HepG2 (cell line): ENCODE data around the gene HEXIM1. TPM values are rescaled to one million over a fixed set of nuclear protein-coding genes. Genes with fewer than 3 reads are reported as not detected.

Experiments used
- ATAC-seq: fragments of 200-7000 bp; cut with Tn5 transposase; 3 replicates; pipeline ENCODE4 v1.9.1; 2020; ENCODE audit warnings: mild to moderate bottlenecking, moderate library complexity
- BruUV-seq: library from RNA; stranded (reverse); fragments of 400-500 nt; replicated peaks from 2 replicates; lab custom pipeline; 2021; lab: Mats Ljungman, UMichigan
- CTCF ChIA-PET: fragments of 300-600 bp; formaldehyde crosslinking; extraction: SDS; loops from one replicate; lab custom pipeline; 2021; ENCODE audit warnings: low total read pairs, inconsistent platforms, low intra/inter-chr PET ratio; lab: Yijun Ruan, JAX
- POLR2A ChIA-PET: fragments of 350-600 bp; sonication (Branson Sonifier 250); formaldehyde crosslinking; loops from one replicate; lab custom pipeline; 2020; ENCODE audit warnings: antibody characterized with exemption, inconsistent platforms; lab: Yijun Ruan, JAX
- DNase-seq: peaks from one replicate; pipeline ENCODE4 v3.0.0-alpha.2; 2015; ENCODE audit warnings: low spot score
- FAIRE-seq: peaks from 3 replicates; lab custom pipeline; 2011; peaks lifted over from hg19 to GRCh38; lab: Jason Lieb, UNC
- H2AFZ ChIP-seq: one replicate; pipeline ENCODE4 v1.6.1; 2011; ENCODE audit warnings: low read length, inconsistent platforms
- H3K27ac ChIP-seq: fragments of 300-600 bp; 3 replicates; pipeline ENCODE4 v1.8.0; 2011; ENCODE audit warnings: mixed run types, mild to moderate bottlenecking, mixed read lengths, low read length, inconsistent platforms; ENCODE audit not compliant: insufficient read depth; ENCODE audit errors: extremely low read length
- H3K27me3 ChIP-seq, 2 experiments: fragments of 200-600 bp in 1 of 2; 2 replicates in 1 of 2; 3 replicates in 1 of 2; pipeline versions ENCODE4 v1.6.0 to v1.8.0; 2011; ENCODE audit warnings: low read length in 2 of 2, mild to moderate bottlenecking in 2 of 2, moderate library complexity in 2 of 2, inconsistent platforms in 1 of 2; ENCODE audit not compliant: insufficient read depth in 2 of 2, control insufficient read depth in 1 of 2
- H3K36me3 ChIP-seq, 2 experiments: fragments of 200-600 bp in 1 of 2; replicated peaks in 1 of 2; 2 replicates in 1 of 2; 3 replicates in 1 of 2; pipeline versions ENCODE4 v1.5.1 to v1.8.0; 2011; ENCODE audit warnings: low read length in 2 of 2, inconsistent platforms in 1 of 2; ENCODE audit not compliant: insufficient read depth in 2 of 2, control insufficient read depth in 1 of 2
- H3K4me1 ChIP-seq: 2 replicates; pipeline ENCODE4 v1.5.1; 2012; ENCODE audit warnings: low read length, inconsistent platforms; ENCODE audit not compliant: insufficient read depth
- H3K4me2 ChIP-seq: 2 replicates; pipeline ENCODE4 v1.6.0; 2011; ENCODE audit warnings: low read depth, low read length, inconsistent platforms
- H3K4me3 ChIP-seq, 3 experiments: fragments of 200-600 bp in 1 of 3; sonication (generic), shearing (Covaris generic) in 1 of 3; replicated peaks in 1 of 3; 2 replicates each; pipeline ENCODE4 v1.5.1; 2011 to 2016; ENCODE audit warnings: low read length in 3 of 3, inconsistent platforms in 2 of 3, low read depth in 2 of 3, mild to moderate bottlenecking in 2 of 3, control low read depth in 1 of 3, mixed read lengths in 1 of 3; ENCODE audit not compliant: insufficient read depth in 1 of 3
- H3K79me2 ChIP-seq: one replicate; pipeline ENCODE4 v1.6.1; 2011; ENCODE audit warnings: low read length, inconsistent platforms; ENCODE audit not compliant: insufficient read depth
- H3K9ac ChIP-seq: 2 replicates; pipeline ENCODE4 v1.6.0; 2011; ENCODE audit warnings: mild to moderate bottlenecking, low read depth, low read length, inconsistent platforms; ENCODE audit not compliant: insufficient read depth
- H3K9me3 ChIP-seq: 2 replicates; pipeline ENCODE4 v1.5.1; 2012; ENCODE audit warnings: mild to moderate bottlenecking, low read length
- H4K20me1 ChIP-seq: 2 replicates; pipeline ENCODE4 v1.6.0; 2011; ENCODE audit warnings: inconsistent platforms, mild to moderate bottlenecking, low read length, moderate library complexity; ENCODE audit not compliant: insufficient read depth
- AGO1 ChIP-seq: fragments of 200-400 bp; formaldehyde crosslinking; IDR thresholded peaks from 2 replicates; pipeline ENCODE4 v1.6.1; 2017; ENCODE audit warnings: mild to moderate bottlenecking, low read depth, low read length, moderate library complexity; ENCODE audit not compliant: poor library complexity, severe bottlenecking
- CBX1 ChIP-seq: IDR thresholded peaks from one replicate; pipeline ENCODE4 v1.6.1; 2016; ENCODE audit warnings: antibody characterized with exemption, low read depth
- FOXA3 ChIP-seq: IDR thresholded peaks from 2 replicates; pipeline ENCODE4 v1.6.1; 2016; ENCODE audit warnings: missing genetic modification reagents, missing compliant biosample characterization
- HDAC1 ChIP-seq: sonication (generic); formaldehyde crosslinking; IDR thresholded peaks from 2 replicates; pipeline ENCODE4 v1.5.1; 2020; ENCODE audit warnings: mild to moderate bottlenecking, missing genetic modification reagents
- NBN ChIP-seq: fragments of 450-650 bp; conservative IDR thresholded peaks from 2 replicates; pipeline ENCODE4 v1.6.1; 2017
- NRL ChIP-seq: sonication (generic); formaldehyde crosslinking; IDR thresholded peaks from 2 replicates; pipeline ENCODE4 v1.5.0; 2020; ENCODE audit warnings: missing genetic modification reagents, mild to moderate bottlenecking, moderate library complexity, borderline replicate concordance
- ONECUT2 ChIP-seq: sonication (generic); formaldehyde crosslinking; IDR thresholded peaks from 2 replicates; pipeline ENCODE4 v1.4.0; 2020; ENCODE audit warnings: missing genetic modification reagents
- PTBP1 ChIP-seq: fragments of 200-400 bp; formaldehyde crosslinking; IDR thresholded peaks from 2 replicates; pipeline ENCODE4 v1.6.1; 2018; ENCODE audit warnings: low read length, low read depth; ENCODE audit not compliant: poor library complexity, severe bottlenecking
- RERE ChIP-seq: IDR thresholded peaks from 2 replicates; pipeline ENCODE4 v1.6.1; 2016; ENCODE audit warnings: low read depth, missing genetic modification reagents, missing compliant biosample characterization
- SAP130 ChIP-seq: IDR thresholded peaks from 2 replicates; pipeline ENCODE4 v1.6.1; 2016; ENCODE audit warnings: low read depth
- SMAD9 ChIP-seq: sonication (generic); formaldehyde crosslinking; IDR thresholded peaks from 2 replicates; pipeline ENCODE4 v1.5.1; 2020; ENCODE audit warnings: mild to moderate bottlenecking, missing genetic modification reagents
- TOE1 ChIP-seq: sonication (generic); formaldehyde crosslinking; IDR thresholded peaks from 2 replicates; pipeline ENCODE4 v1.4.0; 2020; ENCODE audit warnings: mild to moderate bottlenecking, missing genetic modification reagents
- ZNF121 ChIP-seq: sonication (generic); formaldehyde crosslinking; IDR thresholded peaks from 2 replicates; pipeline ENCODE4 v1.5.0; 2020; ENCODE audit warnings: mild to moderate bottlenecking, missing genetic modification reagents
- ZNF251 ChIP-seq: sonication (generic); formaldehyde crosslinking; IDR thresholded peaks from 2 replicates; pipeline ENCODE4 v1.9.0; 2021; ENCODE audit warnings: mild to moderate bottlenecking, missing genetic modification reagents
- ZNF891 ChIP-seq: sonication (generic); formaldehyde crosslinking; IDR thresholded peaks from 2 replicates; pipeline ENCODE4 v1.5.0; 2020; ENCODE audit warnings: mild to moderate bottlenecking, missing genetic modification reagents
- WGBS: methylation state at CpG from one replicate; pipeline ENCODE4 v1.1.6; 2017; ENCODE audit warnings: low lambda C conversion rate; 5-methylcytosine and 5-hydroxymethylcytosine counted together
- in situ Hi-C: cut with HindIII; loops from 2 replicates; pipeline ENCODE4 v1.10.0; 2017; ENCODE audit warnings: low pct_unique_long_range_greater_than_20kb; ENCODE audit not compliant: extremely low pct_ligation_motif_present
- intact Hi-C: fragments of 100-400 bp; cut with micrococcal nuclease; formaldehyde crosslinking; loops from one replicate; pipeline ENCODE4 v1.10.0; 2022; ENCODE audit not compliant: unreplicated experiment
- polyA plus RNA-seq, 8 experiments: library from polyadenylated mRNA; depleted of rRNA in 3 of 8; stranded (reverse) in 7 of 8; unstranded in 1 of 8; fragments of >200 nt; fragmentation: Illumina TruSeq in 4 of 8; extraction: Trizol in 4 of 8; gene quantifications; 2 replicates each; pipeline versions ENCODE4 v1.2.1 to v1.2.3, GENCODE V29; 2011 to 2016; ENCODE audit warnings: low read depth in 4 of 8, missing spikeins in 1 of 8, mixed read lengths in 1 of 8; ENCODE audit not compliant: insufficient read depth in 1 of 8
- total RNA-seq, 5 experiments: library from RNA; depleted of rRNA; stranded (reverse); fragments of >200 nt; fragmentation: Illumina TruSeq; extraction: Trizol; gene quantifications; 2 replicates each; pipeline ENCODE4 v1.2.3, GENCODE V29; 2016; ENCODE audit warnings: low read depth in 1 of 5

HEXIM1 gene
- total and polyA plus RNA-seq, 2 of the 13 experiments (the other 11 are each of a cell fraction or from before 2014, with no cell fraction given), result 10.5 to 16.6 TPM

GRCh38 chr17:45112559-45113423 lies 35.5 kb upstream of the HEXIM1 start:
- Histone ChIP-seq H3K79me2 (no peaks in the 10 kb centered on the region), H2AFZ (no peak overlapping the region), H3K4me1 (peaks cover 56% of the 10 kb centered on the region), H3K27ac (no peak overlapping the region), H3K9me3 (no peaks in the 10 kb centered on the region), H3K27me3 (no peaks in the 10 kb centered on the region), H4K20me1 (no peaks in the 10 kb centered on the region), H3K36me3 (peaks cover 2 to 6% of the 10 kb centered on the region in 2 experiments; a peak in 3 of 5 replicates), H3K9ac (no peak overlapping the region), H3K4me3 (no peak overlapping the region), H3K4me2 (no peak overlapping the region)
- DNase-seq (no peak), ATAC-seq (no peak), FAIRE-seq (no peak)
- in situ Hi-C loops (no loop called here), intact Hi-C loops (no loop called here)
- ChIA-PET CTCF (interaction anchor here (1.4 kb wide), 1 partner anchor 23 kb away, joined by 3 read pairs; the partner anchor contains the start of gene ACBD4), POLR2A (interaction anchor here (1.0 to 1.5 kb wide), 2 partner anchors 10 to 25 kb away, joined by 3 read pairs; no protein-coding TSS in a partner anchor)
- 92% methylated on average over 21 of the region's 23 CpGs for WGBS
- no TSS peak for BruUV-seq
- TF ChIP-seq HDAC1, result no peak
- TF ChIP-seq SMAD9 (CRISPR knock-in tag), result no peak
- peak; percentile 62 for TF ChIP-seq AGO1
- no peak for TF ChIP-seq ZNF251 (CRISPR knock-in tag)
- TF ChIP-seq FOXA3 (CRISPR knock-in tag), result no peak
- TF ChIP-seq RERE (CRISPR knock-in tag), result no peak
- TF ChIP-seq SAP130, result no peak
- TF ChIP-seq NBN, result no peak
- 0 out of 2 replicates have a peak, but pooled peaks have one; percentile 27 for TF ChIP-seq ZNF121 (CRISPR knock-in tag)
- TF ChIP-seq TOE1, result no peak
- no peak for TF ChIP-seq ONECUT2
- TF ChIP-seq ZNF891, result no peak
- no peak for TF ChIP-seq CBX1
- no peak for TF ChIP-seq PTBP1
- no peak for TF ChIP-seq NRL (CRISPR knock-in tag)
